ENCODE data around the gene MAP3K12.

DNA sequence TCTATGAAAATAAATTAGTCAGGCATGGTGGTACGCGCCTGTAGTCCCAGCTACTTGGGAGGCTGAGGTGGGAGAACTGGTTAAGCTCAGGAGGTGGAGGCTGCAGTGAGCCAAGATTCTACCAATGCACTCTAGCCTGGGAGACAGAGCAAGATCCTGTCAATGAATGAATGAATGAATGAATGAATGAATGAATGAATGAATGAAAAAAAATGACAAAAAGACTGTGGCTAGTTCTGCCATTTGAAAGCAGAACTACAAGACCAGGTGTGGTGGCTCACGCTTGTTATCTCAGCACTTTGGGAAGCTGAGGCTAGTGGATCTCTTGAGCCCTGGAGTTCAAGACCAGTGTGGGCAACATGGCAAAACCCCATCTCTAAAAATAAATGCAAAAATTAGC lies 40.3 kb upstream of the MAP3K12 start:
- TF ChIP-seq, protein P1, sequence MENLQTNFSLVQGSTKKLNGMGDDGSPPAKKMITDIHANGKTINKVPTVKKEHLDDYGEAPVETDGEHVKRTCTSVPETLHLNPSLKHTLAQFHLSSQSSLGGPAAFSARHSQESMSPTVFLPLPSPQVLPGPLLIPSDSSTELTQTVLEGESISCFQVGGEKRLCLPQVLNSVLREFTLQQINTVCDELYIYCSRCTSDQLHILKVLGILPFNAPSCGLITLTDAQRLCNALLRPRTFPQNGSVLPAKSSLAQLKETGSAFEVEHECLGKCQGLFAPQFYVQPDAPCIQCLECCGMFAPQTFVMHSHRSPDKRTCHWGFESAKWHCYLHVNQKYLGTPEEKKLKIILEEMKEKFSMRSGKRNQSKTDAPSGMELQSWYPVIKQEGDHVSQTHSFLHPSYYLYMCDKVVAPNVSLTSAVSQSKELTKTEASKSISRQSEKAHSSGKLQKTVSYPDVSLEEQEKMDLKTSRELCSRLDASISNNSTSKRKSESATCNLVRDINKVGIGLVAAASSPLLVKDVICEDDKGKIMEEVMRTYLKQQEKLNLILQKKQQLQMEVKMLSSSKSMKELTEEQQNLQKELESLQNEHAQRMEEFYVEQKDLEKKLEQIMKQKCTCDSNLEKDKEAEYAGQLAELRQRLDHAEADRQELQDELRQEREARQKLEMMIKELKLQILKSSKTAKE (IDR thresholded peaks at IDR 0.05; ENCODE audit: low read depth, poor library complexity, severe bottlenecking), result no peak
- TF ChIP-seq SMC3 (IDR thresholded peaks at IDR 0.05; ENCODE audit: borderline replicate concordance, low read length), result no peak
- TF ChIP-seq GABPA (IDR thresholded peaks at IDR 0.05; ENCODE audit: low read depth), result no peak
- no peak for TF ChIP-seq SIX5 (IDR thresholded peaks at IDR 0.05; ENCODE audit: low read depth, low read length, severe bottlenecking)
- TF ChIP-seq, protein P2, sequence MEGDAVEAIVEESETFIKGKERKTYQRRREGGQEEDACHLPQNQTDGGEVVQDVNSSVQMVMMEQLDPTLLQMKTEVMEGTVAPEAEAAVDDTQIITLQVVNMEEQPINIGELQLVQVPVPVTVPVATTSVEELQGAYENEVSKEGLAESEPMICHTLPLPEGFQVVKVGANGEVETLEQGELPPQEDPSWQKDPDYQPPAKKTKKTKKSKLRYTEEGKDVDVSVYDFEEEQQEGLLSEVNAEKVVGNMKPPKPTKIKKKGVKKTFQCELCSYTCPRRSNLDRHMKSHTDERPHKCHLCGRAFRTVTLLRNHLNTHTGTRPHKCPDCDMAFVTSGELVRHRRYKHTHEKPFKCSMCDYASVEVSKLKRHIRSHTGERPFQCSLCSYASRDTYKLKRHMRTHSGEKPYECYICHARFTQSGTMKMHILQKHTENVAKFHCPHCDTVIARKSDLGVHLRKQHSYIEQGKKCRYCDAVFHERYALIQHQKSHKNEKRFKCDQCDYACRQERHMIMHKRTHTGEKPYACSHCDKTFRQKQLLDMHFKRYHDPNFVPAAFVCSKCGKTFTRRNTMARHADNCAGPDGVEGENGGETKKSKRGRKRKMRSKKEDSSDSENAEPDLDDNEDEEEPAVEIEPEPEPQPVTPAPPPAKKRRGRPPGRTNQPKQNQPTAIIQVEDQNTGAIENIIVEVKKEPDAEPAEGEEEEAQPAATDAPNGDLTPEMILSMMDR (IDR thresholded peaks at IDR 0.05 in 2 of 3, conservative IDR thresholded peaks at IDR 0.05 in 1 of 3; ENCODE audit: control insufficient read depth in 2 of 3, extremely low read depth in 1 of 3, insufficient read depth in 1 of 3, low read depth in 3 of 3, low read length in 3 of 3), result no peak
- TF ChIP-seq NBN (IDR thresholded peaks at IDR 0.05), result no peak
- TF ChIP-seq POLR2A (IDR thresholded peaks at IDR 0.05; ENCODE audit: low read depth, low read length), result no peak
